Measurements from ENCODE around the gene QRICH1. TPM values are rescaled to one million over a fixed set of nuclear protein-coding genes. Genes with fewer than 3 reads are reported as not detected.

QRICH1 gene
- total RNA-seq, 2 experiments from 2014 or later = 210 to 255 TPM

DNA sequence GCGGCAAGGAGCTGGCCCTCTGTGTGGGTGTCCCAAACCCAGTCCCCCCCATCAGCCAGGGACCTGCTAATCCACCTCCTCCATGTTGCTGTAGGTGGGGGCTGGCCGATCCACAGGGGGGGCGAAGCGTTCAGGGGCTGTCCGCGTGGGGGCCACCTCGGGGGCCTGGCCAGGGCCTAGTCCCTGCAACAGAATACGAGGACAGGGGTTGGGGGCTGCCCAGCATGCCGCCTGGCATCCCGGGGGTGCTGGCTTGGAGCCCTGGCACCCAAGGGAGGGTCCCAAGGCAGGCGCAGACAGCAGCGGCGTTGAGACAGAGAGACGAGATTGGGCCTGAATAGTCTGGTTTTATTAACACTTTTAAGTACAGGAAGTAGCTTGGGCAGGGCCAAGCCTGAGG is 14.5 kb upstream of the QRICH1 start:
- ChIA-PET POLR2A (interaction anchor here (0.8 kb wide), 1 partner anchor 13 kb away, joined by 3 read pairs; no protein-coding TSS in a partner anchor), CTCF (no interaction called here)
- intact Hi-C loops (cut with DNase I, micrococcal nuclease) = no loop called here
- H3K4me1 Mint-ChIP-seq (ENCODE audit: low read depth) = peaks cover 24% of the 10 kb centered on the region
- Histone ChIP-seq H3K4me3 (ENCODE audit: low read length) (no peak overlapping the region), H3K27me3 (ENCODE audit: control insufficient read depth in 1 of 2, insufficient read depth in 2 of 2, low read length in 2 of 2) (no peaks in the 10 kb centered on the region), H3K9me3 (ENCODE audit: control insufficient read depth in 1 of 2, insufficient read depth in 1 of 2, low read length in 2 of 2) (no peaks in the 10 kb centered on the region), H3K27ac (ENCODE audit: low read depth in 1 of 2, low read length in 2 of 2) (no peak overlapping the region), H3K36me3 (ENCODE audit: insufficient read depth, low read length) (peaks cover 57% of the 10 kb centered on the region), H3K4me1 (ENCODE audit: insufficient read depth, low read length) (peaks cover 16% of the 10 kb centered on the region)
- DNase-seq (no peak), ATAC-seq (ENCODE audit: poor library complexity) (no peak)
- TF ChIP-seq CTCF (IDR thresholded peaks at IDR 0.05) = no peak
- peaks cover 57% of the 10 kb centered on the region for H3K36me3 Mint-ChIP-seq (ENCODE audit: low read depth)
- no peak overlapping the region for H3K4me3 Mint-ChIP-seq
- no peak overlapping the region for H3K27ac Mint-ChIP-seq
- H3K27me3 Mint-ChIP-seq = no peaks in the 10 kb centered on the region
- H3K9me3 Mint-ChIP-seq = no peaks in the 10 kb centered on the region

DNA sequence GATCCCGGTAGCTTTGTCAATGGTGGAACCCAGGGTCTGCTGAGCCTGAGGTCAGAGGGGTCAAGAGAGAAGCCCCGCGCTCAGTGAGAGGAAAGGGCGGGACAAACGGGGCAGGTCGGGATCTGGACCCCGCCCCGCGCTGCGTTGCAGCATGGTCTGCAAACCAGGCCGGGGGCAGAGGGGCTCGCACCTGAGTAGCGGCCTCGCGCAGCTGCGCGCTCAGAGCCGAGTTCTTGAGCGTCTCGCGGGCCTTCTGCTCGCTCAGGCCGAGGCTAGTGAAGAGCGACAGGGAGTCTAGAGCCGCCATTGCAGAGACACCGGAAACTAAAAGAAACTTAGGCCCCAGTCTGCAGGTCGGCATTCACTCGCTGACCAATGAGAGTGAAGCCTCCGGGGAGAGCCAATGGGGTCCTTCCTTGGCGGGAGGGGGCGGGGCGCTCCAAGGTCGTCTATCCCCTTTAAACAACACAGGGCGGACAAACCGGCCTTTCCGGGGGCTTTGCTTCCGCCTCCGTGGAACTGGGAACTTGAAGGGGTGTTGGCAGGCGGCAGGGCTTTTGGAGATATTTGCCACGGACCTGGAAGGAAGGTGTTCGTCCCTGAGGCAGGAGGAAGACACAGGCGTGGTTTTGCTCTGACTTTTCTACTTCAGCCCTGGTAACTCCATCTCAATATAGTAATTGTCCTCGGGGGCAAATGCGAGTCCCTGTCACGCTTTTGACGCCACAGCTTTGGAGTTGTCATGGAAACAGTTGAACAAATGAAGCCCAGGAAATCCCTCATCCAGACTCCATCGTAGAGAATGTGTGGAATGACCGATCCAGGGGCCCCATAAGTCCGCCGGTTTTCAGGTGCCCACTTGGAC is 10.8 kb upstream of the QRICH1 start, which contains the start of gene QARS1:
TSS of gene QARS1 (minus strand) at position 331 of the 865 bp plus-strand sequence. CDS start at position 307, 24 bp downstream.
- H3K27me3 Mint-ChIP-seq = no peaks in the 10 kb centered on the region

More for the DNA sequence above, 10.8 kb upstream of the QRICH1 start, which contains the start of gene QARS1:
- Mint-ChIP-seq H3K9me3 (no peaks in the 10 kb centered on the region), H3K4me1 (ENCODE audit: low read depth) (peaks cover 31% of the 10 kb centered on the region), H3K36me3 (ENCODE audit: low read depth) (peaks cover 58% of the 10 kb centered on the region), H3K27ac (peak within 1 kb of the TSS; percentile 99), H3K4me3 (peak within 1 kb of the TSS; percentile 99)
- Histone ChIP-seq H3K27me3 (ENCODE audit: control insufficient read depth in 1 of 2, insufficient read depth in 2 of 2, low read length in 2 of 2) (no peaks in the 10 kb centered on the region), H3K4me3 (ENCODE audit: low read length) (peak within 1 kb of the TSS; percentile 98), H3K36me3 (ENCODE audit: insufficient read depth, low read length) (peaks cover 54% of the 10 kb centered on the region), H3K9me3 (ENCODE audit: control insufficient read depth in 1 of 2, insufficient read depth in 1 of 2, low read length in 2 of 2) (no peaks in the 10 kb centered on the region), H3K4me1 (ENCODE audit: insufficient read depth, low read length) (peaks cover 25% of the 10 kb centered on the region), H3K27ac (ENCODE audit: low read depth in 1 of 2, low read length in 2 of 2) (peak within 1 kb of the TSS; percentile 71 to 78)
- DNase-seq (peak; percentile 79 to 93 (median 85)), ATAC-seq (ENCODE audit: poor library complexity) (peak; percentile 99)
- intact Hi-C loops (cut with DNase I, micrococcal nuclease) = loop anchor here (1.0 to 5.0 kb wide), 3 partner anchors 10 to 187 kb away; partner anchors contain the start of genes QRICH1 (in 2 of the 2), USP19 (in 2 of the 2) and ARIH2 (in 1 of the 2)
- POLR2A ChIA-PET = interaction anchor here (0.6 to 5.1 kb wide), 8 partner anchors 12 to 1605 kb away, joined by 3 to 77 read pairs (median 6); partner anchors contain the start of genes DALRD3, IMPDH2, NDUFAF3 and QRICH1
- CTCF ChIA-PET = interaction anchor here (1.5 to 3.5 kb wide), 2 partner anchors 10 to 67 kb away, joined by 4 to 20 read pairs; partner anchors contain the start of genes KLHDC8B and QRICH1
- no peak for TF ChIP-seq CTCF (IDR thresholded peaks at IDR 0.05)
